HTERT RPE-1 (cell line): ENCODE results near the gene CALML4.
"Not testable (repeated sequence)": the region's sequence is repeated elsewhere in the genome, so short reads cannot be mapped to it uniquely, and the experiment has no call there.

Experiments used
- in situ Hi-C: fragments of 300-500 bp; cut with MboI; formaldehyde crosslinking; loops from 4 replicates; pipeline ENCODE4 v1.14.3; 2020; ENCODE audit warnings: low sequenced_read_pairs

Gene CALML4

GRCh38 chr15:68204776-68205557 is at the start of gene CALML4:
TSS of gene CALML4 (minus strand) at chr15:68205332. CDS start at chr15:68205247, 85 bp downstream.
- in situ Hi-C loops = no loop called here

- in situ Hi-C loops = no loop called here
These were observed 47.9 kb upstream of the CALML4 start for GRCh38 chr15:68252925-68253534.

GRCh38 chr15:68249058-68249713 is 44.1 kb upstream of the CALML4 start:
- in situ Hi-C loops = no loop called here

- in situ Hi-C loops = no loop called here
These were observed 39.1 kb upstream of the CALML4 start for GRCh38 chr15:68244235-68244634.

- in situ Hi-C loops = no loop called here
These were observed 36.2 kb upstream of the CALML4 start for GRCh38 chr15:68241088-68241935.

GRCh38 chr15:68239025-68239424 is 33.9 kb upstream of the CALML4 start:
- in situ Hi-C loops = no loop called here

GRCh38 chr15:68235022-68235421 is 29.9 kb upstream of the CALML4 start:
- in situ Hi-C loops = no loop called here

GRCh38 chr15:68234520-68234919 is 29.4 kb upstream of the CALML4 start:
- in situ Hi-C loops = not testable (repeated sequence)

- in situ Hi-C loops = no loop called here
These were observed 28.9 kb upstream of the CALML4 start for GRCh38 chr15:68234060-68234459.

- in situ Hi-C loops = no loop called here
These were observed 27.8 kb upstream of the CALML4 start for GRCh38 chr15:68232937-68233336.

GRCh38 chr15:68232449-68232848 is 27.3 kb upstream of the CALML4 start:
- in situ Hi-C loops = no loop called here

- in situ Hi-C loops = no loop called here
These were observed 26.1 kb upstream of the CALML4 start for GRCh38 chr15:68231102-68231818.

- in situ Hi-C loops = no loop called here
These were observed 25.3 kb upstream of the CALML4 start for GRCh38 chr15:68230157-68231100.

GRCh38 chr15:68229386-68230156 is 24.4 kb upstream of the CALML4 start, which contains the start of gene CLN6:
TSS of gene CLN6 (minus strand) at chr15:68229728. CDS start at chr15:68229584, 144 bp downstream.
- in situ Hi-C loops = no loop called here

GRCh38 chr15:68228971-68229385 is 23.8 kb upstream of the CALML4 start:
- in situ Hi-C loops = no loop called here

GRCh38 chr15:68228143-68228970 is 23.2 kb upstream of the CALML4 start:
- in situ Hi-C loops = no loop called here

- in situ Hi-C loops = no loop called here
These were observed 22.6 kb upstream of the CALML4 start for GRCh38 chr15:68227643-68228142.
